OCI-LY7 (cell line): ENCODE measurements around the gene GEMIN7.

Source experiments
- EZH2phosphoT487 ChIP-seq: fragments of 200-600 bp; sonication (generic); IDR thresholded peaks from 2 replicates; pipeline ENCODE4 v1.6.1; 2018; ENCODE audit warnings: low read depth, borderline replicate concordance, mild to moderate bottlenecking, mixed run types, antibody characterized with exemption, low read length, moderate library complexity, mixed read lengths
- TF ChIP-seq, protein P1 (sequence below): fragments of 200-600 bp; sonication (generic); conservative IDR thresholded peaks from 2 replicates; pipeline ENCODE4 v1.5.1; 2014; ENCODE audit warnings: mild to moderate bottlenecking, antibody characterized with exemption, low read length, moderate library complexity, mixed read lengths

DNA sequence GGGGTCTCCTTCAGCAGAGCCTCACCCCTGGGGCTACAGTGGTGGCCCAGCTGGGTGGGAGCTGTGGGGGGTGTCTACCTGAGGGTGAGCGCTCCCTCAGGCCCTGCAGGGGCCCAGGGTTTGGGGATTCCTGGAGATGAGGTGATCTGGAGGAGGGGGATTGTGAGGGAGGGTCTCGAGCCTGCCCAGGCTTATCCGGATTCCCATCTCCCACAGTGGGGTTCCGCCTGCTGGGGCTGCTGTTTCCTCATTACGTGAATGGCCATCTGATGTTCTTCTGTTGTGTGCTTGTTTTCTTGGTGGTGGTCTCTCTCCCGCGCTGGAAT lies 18.4 kb downstream of the GEMIN7 start:
- TF ChIP-seq, protein P1, sequence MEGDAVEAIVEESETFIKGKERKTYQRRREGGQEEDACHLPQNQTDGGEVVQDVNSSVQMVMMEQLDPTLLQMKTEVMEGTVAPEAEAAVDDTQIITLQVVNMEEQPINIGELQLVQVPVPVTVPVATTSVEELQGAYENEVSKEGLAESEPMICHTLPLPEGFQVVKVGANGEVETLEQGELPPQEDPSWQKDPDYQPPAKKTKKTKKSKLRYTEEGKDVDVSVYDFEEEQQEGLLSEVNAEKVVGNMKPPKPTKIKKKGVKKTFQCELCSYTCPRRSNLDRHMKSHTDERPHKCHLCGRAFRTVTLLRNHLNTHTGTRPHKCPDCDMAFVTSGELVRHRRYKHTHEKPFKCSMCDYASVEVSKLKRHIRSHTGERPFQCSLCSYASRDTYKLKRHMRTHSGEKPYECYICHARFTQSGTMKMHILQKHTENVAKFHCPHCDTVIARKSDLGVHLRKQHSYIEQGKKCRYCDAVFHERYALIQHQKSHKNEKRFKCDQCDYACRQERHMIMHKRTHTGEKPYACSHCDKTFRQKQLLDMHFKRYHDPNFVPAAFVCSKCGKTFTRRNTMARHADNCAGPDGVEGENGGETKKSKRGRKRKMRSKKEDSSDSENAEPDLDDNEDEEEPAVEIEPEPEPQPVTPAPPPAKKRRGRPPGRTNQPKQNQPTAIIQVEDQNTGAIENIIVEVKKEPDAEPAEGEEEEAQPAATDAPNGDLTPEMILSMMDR: no peak
- TF ChIP-seq EZH2phosphoT487: no peak
